ACC112 (cell line): Measurements from ENCODE around the gene WDR31.

ENCODE experiments used
- H2AFZ ChIP-seq: fragments of 200-600 bp; sonication (generic); one replicate; pipeline ENCODE4 v1.6.0; 2017; ENCODE audit warnings: antibody characterized with exemption, low read length; ENCODE audit not compliant: unreplicated experiment
- H3K27ac ChIP-seq: fragments of 200-600 bp; sonication (generic); 2 replicates; pipeline ENCODE4 v1.5.1; 2014; ENCODE audit warnings: low read depth, mild to moderate bottlenecking, antibody characterized with exemption, low read length, moderate library complexity
- H3K27me3 ChIP-seq: fragments of 200-600 bp; sonication (generic); 2 replicates; pipeline ENCODE4 v1.6.1; 2014; ENCODE audit warnings: mild to moderate bottlenecking, antibody characterized with exemption, low read length, moderate library complexity, mixed read lengths; ENCODE audit not compliant: insufficient read depth
- H3K36me3 ChIP-seq: fragments of 200-600 bp; sonication (generic); 2 replicates; pipeline ENCODE4 v1.6.1; 2016; ENCODE audit warnings: mild to moderate bottlenecking, antibody characterized with exemption, low read length, moderate library complexity, mixed read lengths; ENCODE audit not compliant: insufficient read depth
- H3K4me1 ChIP-seq: fragments of 200-600 bp; sonication (generic); one replicate; pipeline ENCODE4 v1.6.1; 2016; ENCODE audit warnings: low read length, mixed read lengths; ENCODE audit not compliant: insufficient read depth, unreplicated experiment, control insufficient read depth
- H3K4me3 ChIP-seq: fragments of 200-600 bp; sonication (generic); 2 replicates; pipeline ENCODE4 v1.5.1; 2014; ENCODE audit warnings: mild to moderate bottlenecking, low read depth, low read length
- H3K79me2 ChIP-seq: fragments of 200-600 bp; sonication (generic); one replicate; pipeline ENCODE4 v1.6.0; 2016; ENCODE audit warnings: low read length; ENCODE audit not compliant: control insufficient read depth, unreplicated experiment, insufficient read depth

The WDR31 gene

GRCh38 chr9:113350937-113351336 lies 10.9 kb upstream of the WDR31 start:
- no peaks in the 10 kb centered on the region for H3K36me3 ChIP-seq
- H3K79me2 ChIP-seq: no peaks in the 10 kb centered on the region
- no peak overlapping the region for H3K4me3 ChIP-seq
- no peaks in the 10 kb centered on the region for H3K4me1 ChIP-seq
- H2AFZ ChIP-seq: no peak overlapping the region
- no peak overlapping the region for H3K27ac ChIP-seq
- peaks cover 62% of the 10 kb centered on the region for H3K27me3 ChIP-seq

GRCh38 chr9:113350107-113350661 lies 10.1 kb upstream of the WDR31 start:
- Histone ChIP-seq H3K27me3 (peaks cover 59% of the 10 kb centered on the region), H3K36me3 (no peaks in the 10 kb centered on the region), H3K79me2 (no peaks in the 10 kb centered on the region), H3K4me3 (peak overlapping the region; percentile 60), H3K27ac (no peak overlapping the region), H2AFZ (no peak overlapping the region), H3K4me1 (no peaks in the 10 kb centered on the region)

GRCh38 chr9:113349445-113350094 lies 9.5 kb upstream of the WDR31 start, which contains the start of gene BSPRY:
Gene BSPRY (plus strand): TSS chr9:113349541. CDS start chr9:113349580, 39 bp downstream.
- Histone ChIP-seq H3K36me3 (no peaks in the 10 kb centered on the region), H3K4me1 (no peaks in the 10 kb centered on the region), H3K27ac (no peak within 1 kb of the TSS), H3K27me3 (peaks cover 53% of the 10 kb centered on the region), H2AFZ (no peak within 1 kb of the TSS), H3K79me2 (no peaks in the 10 kb centered on the region), H3K4me3 (peak within 1 kb of the TSS; percentile 60)

- H3K4me3 ChIP-seq: no peak overlapping the region
- peaks cover 48% of the 10 kb centered on the region for H3K27me3 ChIP-seq
- no peaks in the 10 kb centered on the region for H3K36me3 ChIP-seq
- H2AFZ ChIP-seq: no peak overlapping the region
- no peaks in the 10 kb centered on the region for H3K4me1 ChIP-seq
- H3K79me2 ChIP-seq: no peaks in the 10 kb centered on the region
- H3K27ac ChIP-seq: no peak overlapping the region
These were observed 9.0 kb upstream of the WDR31 start for GRCh38 chr9:113349066-113349444.

- Histone ChIP-seq H2AFZ (no peak overlapping the region), H3K36me3 (no peaks in the 10 kb centered on the region), H3K4me3 (no peak overlapping the region), H3K27ac (no peak overlapping the region), H3K79me2 (no peaks in the 10 kb centered on the region), H3K4me1 (no peaks in the 10 kb centered on the region), H3K27me3 (peaks cover 45% of the 10 kb centered on the region)
These were observed 8.4 kb upstream of the WDR31 start for GRCh38 chr9:113348437-113348836.

- Histone ChIP-seq H3K27ac (no peak overlapping the region), H3K36me3 (no peaks in the 10 kb centered on the region), H2AFZ (no peak overlapping the region), H3K79me2 (no peaks in the 10 kb centered on the region), H3K4me1 (no peaks in the 10 kb centered on the region), H3K27me3 (peaks cover 22% of the 10 kb centered on the region), H3K4me3 (no peak overlapping the region)
These were observed 5.6 kb upstream of the WDR31 start for GRCh38 chr9:113345671-113346070.

- H3K36me3 ChIP-seq: no peaks in the 10 kb centered on the region
- peaks cover 17% of the 10 kb centered on the region for H3K27me3 ChIP-seq
- H3K27ac ChIP-seq: no peak overlapping the region
- H3K4me1 ChIP-seq: no peaks in the 10 kb centered on the region
- no peak overlapping the region for H3K4me3 ChIP-seq
- no peaks in the 10 kb centered on the region for H3K79me2 ChIP-seq
- H2AFZ ChIP-seq: no peak overlapping the region
These were observed 5.1 kb upstream of the WDR31 start for GRCh38 chr9:113345190-113345589.

GRCh38 chr9:113343732-113344231 lies 3.7 kb upstream of the WDR31 start:
- Histone ChIP-seq H3K79me2 (no peaks in the 10 kb centered on the region), H3K4me1 (peaks cover 4% of the 10 kb centered on the region), H3K27ac (no peak overlapping the region), H2AFZ (no peak overlapping the region), H3K4me3 (no peak overlapping the region), H3K36me3 (no peaks in the 10 kb centered on the region), H3K27me3 (peaks cover 4% of the 10 kb centered on the region)

- Histone ChIP-seq H3K4me3 (no peak overlapping the region), H3K27me3 (no peaks in the 10 kb centered on the region), H3K36me3 (no peaks in the 10 kb centered on the region), H3K79me2 (no peaks in the 10 kb centered on the region), H3K4me1 (peaks cover 4% of the 10 kb centered on the region), H3K27ac (no peak overlapping the region), H2AFZ (no peak overlapping the region)
These were observed 1.8 kb upstream of the WDR31 start for GRCh38 chr9:113341712-113342410.

GRCh38 chr9:113337714-113338113 lies 2.4 kb downstream of the WDR31 start:
- no peak overlapping the region for H2AFZ ChIP-seq
- H3K27me3 ChIP-seq: no peaks in the 10 kb centered on the region
- H3K4me1 ChIP-seq: peaks cover 4% of the 10 kb centered on the region
- H3K4me3 ChIP-seq: no peak overlapping the region
- no peaks in the 10 kb centered on the region for H3K79me2 ChIP-seq
- no peak overlapping the region for H3K27ac ChIP-seq
- no peaks in the 10 kb centered on the region for H3K36me3 ChIP-seq

- no peak overlapping the region for H2AFZ ChIP-seq
- no peak overlapping the region for H3K27ac ChIP-seq
- no peaks in the 10 kb centered on the region for H3K27me3 ChIP-seq
These were observed 8.3 kb downstream of the WDR31 start for GRCh38 chr9:113331780-113332179.

More at GRCh38 chr9:113331780-113332179, 8.3 kb downstream of the WDR31 start:
- no peaks in the 10 kb centered on the region for H3K79me2 ChIP-seq
- no peaks in the 10 kb centered on the region for H3K4me1 ChIP-seq
- H3K4me3 ChIP-seq: no peak overlapping the region
- H3K36me3 ChIP-seq: no peaks in the 10 kb centered on the region
